Stimulated activated CD4-positive, alpha-beta T cell treated with anti-CD3 and anti-CD28 coated beads, Interleukin-1b, Interleukin-23, amount 100 ng/mL, for 4 hours (primary cell): ENCODE data around the gene YARS1.

Experiments used
- DNase-seq, 2 donors: peaks; one replicate each; pipeline ENCODE4 v3.0.0-alpha.2; 2020; ENCODE audit warnings: low read depth in 2 of 2

Gene YARS1

DNA sequence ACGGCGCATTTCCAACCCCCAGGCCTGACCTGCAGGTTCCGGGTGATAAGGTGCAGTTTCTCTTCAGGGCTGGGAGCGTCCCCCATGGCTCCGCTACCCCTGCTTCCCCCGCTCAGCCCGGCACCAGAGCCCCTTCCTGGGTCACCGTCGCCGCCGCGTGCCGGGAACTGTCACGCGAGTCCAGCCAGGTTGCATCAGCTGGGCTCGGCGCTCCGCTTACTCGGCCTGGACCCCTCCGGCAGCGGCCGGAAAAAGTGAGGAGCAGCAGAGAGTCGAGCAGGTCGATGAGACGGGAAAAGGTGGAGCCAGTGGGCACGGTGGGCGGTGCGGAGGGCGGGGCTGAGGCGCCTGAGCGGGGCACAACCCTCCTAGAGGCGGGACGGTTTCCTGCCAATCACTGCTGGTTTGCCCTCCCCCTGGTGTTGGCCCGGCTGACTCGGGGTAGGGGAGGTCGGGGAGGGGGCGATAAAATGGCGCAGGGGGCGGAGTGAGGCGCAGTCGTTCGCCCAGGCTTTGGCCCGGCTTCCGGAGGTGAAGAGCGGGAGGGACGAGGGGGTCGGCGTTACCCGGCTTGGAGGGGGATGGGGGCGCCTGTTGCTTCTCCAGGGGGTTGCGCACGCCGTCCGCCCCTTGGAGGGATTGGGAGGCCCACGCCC lies at the start of gene YARS1, which contains the start of gene S100PBP:
YARS1 (minus strand) TSS at position 200 of the 656 bp plus-strand sequence; CDS start at position 86, 114 bp downstream.
S100PBP (plus strand) TSS at position 495 of the 656 bp plus-strand sequence. CDS start 8,447 bp downstream, outside the sequence.
- DNase-seq, result peak; percentile 100

DNA sequence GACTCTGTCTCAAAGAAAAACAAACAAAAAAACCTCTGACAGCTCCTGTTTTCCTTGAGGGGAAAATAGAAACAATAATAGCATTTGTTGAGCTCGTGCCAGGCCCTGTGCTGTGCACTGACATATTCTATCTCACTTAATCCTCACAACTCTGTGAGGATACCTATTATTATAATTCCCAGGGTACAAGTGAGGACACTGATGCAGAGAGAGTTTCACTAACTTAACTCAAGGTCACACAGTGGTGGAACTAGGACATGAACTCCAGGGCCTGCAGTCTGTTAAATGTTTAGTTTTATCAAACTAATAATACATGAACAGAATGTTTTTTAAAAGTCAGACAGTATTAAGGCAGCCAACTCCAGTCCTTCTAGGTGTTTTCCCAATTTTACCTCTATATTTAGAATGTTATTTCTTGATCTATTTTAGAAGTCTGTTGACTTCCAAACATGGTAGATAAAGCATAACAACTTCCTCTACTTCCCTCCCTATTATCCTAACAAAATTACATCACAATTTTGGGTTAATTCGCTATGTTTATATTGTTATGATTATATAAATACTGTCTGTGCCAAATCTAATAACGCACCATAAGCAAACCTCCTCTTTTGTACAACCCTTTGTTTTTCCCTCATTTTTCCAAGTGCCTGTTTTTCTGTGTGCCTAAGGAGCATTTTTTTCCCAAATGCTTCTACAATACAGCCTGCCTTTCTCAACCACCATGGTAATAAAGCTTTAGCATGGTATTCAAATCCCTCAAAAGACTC lies 48.7 kb upstream of the YARS1 start:
- no peak for DNase-seq

DNA sequence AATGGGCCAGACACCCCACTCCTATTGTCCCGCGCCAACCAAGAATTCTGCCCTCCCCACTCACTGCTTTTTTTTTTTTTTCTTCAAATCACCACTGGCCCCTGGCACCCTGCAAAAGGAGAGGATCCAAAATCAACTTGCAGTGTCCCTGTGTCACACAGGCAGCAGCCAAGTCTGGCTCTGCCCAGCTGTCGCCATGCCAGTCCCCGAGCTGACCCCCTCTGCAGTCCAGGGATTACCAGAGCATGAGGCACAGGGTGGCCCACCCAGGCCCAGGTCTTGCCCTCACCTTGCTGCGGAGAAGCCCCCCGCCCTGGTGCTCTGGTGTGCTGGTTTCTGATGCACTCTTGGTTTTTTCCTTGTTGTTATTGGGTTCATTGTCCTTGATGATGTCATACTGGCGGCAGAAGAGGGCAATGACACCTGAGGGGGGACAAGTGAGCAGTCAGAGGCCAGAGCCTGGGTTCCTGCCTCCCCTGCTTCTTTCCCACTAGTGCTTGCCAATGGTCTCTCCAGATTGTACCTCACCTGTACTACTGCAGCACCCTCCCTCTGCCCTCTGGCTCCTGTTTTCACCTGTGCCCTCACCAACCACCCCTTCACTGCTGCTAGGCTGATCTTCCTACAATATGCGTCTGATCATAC lies 47.3 kb upstream of the YARS1 start:
- DNase-seq, result no peak

DNA sequence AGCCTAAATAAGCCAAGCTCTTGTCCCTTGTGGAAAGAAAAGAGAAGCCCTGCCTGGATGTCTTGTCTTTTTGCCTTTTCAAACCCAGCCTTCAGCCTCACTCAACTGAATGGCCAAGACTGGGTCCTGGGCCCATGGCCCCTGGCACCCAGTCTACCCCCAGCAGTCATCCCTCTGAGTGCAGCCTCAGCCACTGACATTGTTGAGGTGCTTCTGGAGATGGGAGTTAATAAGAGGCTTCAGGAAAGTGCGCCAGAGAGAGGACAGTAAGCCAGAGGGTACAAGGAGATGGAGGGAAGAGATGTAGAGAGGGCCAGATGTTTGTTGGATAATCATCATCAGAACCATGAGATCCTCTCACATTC lies 46.7 kb upstream of the YARS1 start:
- DNase-seq, result no peak

DNA sequence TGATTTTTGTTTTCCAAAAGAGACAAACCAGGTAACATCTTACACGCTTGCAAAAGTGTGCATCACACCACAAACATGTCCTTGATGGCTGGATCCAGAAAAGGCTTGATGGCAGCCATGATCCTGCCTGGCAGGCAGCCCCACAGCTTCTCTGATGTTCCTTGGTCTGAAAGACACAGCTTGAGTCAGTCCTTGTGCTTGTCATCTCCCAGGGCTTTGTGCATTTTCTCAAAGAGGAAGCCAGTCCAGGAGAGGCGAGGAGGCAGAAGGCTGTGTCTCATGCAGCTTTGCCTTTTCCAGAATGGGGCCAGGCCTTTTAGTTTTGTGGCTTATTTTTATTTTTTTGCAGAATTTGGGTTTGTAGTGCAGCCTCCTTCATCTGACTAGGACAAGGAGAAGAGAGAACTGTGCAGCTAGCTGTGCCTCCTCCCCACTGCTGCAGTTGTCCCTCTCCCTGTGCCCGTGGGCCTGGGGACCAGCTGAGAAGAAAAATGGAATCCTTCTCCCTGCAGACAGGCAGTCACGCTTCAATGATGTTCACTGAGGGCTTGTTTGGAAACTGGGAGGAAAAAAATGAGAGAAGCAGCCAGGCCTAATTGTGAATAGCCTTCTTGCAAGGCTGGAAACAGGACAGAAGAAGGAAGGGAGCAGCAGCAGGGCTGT lies 46.2 kb upstream of the YARS1 start:
- DNase-seq, result no peak

DNA sequence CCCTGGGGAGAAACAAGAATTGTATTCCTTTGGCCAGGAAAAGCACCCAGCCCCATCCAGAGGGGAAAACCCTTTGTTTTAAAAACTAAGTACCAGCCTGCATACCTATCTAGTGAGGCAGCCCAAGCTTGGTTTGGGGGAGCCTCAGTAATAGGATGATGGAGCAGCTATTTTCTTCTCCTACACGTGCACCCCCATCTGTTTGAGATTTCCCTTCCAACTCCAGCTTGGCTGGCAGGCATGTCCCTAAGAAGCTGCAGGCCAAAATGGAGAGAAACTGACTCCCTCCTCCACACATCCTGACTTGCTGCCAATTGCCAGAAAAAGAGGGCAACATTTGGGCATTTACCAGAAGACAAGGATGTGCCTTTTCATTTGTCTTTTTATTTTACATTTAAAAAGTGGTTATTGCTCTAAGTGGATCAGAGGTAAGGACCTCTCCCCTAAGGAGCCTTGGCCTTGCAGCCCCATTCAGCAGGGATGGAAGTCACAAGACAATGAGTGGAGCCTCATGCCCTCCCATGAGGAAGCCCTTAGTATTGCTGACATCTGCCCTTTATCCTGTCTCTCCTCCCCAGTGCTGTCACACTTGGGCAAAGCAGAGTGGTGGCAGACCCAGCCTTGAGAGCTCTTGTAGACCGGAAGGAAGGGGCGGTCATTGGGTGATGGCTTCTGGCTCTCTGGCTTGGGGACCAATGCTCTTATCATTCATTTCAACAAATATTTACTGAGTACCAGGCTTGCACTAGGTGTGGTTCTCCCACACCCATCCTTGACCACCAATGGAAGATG lies 44.9 kb upstream of the YARS1 start:
- no peak for DNase-seq

DNA sequence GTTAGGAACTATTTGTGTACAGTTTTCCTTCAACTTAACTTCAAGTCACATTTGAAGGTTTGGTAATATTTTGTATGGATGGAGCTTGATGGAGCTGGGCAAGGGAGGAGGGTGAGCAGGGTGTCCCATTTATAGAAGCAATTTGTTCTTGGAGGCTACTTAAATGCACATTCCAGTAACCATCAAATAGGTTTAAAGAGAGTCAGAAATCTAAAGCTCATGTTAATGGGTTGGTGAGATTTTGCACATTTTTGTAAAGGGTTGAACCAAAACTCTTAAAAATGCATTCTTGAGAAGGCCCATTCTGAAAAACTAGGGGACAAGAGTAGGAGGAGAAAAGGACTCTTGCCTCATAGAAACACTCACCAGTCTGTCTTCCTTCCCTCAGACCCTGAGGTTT lies 43.4 kb upstream of the YARS1 start:
- no peak for DNase-seq

DNA sequence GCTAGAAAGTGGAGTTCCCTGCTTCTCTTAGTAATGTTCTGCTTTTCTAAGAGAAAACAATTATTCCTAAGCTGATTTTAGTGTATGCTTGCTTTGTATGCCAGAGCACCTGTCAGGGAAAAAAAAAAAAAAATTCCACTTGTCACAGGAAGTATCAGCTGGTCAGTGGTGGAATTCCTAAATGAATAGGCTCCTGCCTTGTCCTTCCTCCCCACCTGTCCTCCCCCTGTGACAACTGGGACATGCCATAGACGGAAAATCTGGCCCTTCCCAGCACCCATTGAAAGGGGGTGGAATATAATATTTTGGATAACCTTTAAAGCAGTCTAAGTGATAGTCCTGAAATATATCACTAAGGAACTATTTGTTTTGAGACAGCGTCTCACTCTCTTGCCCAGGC lies 42.8 kb upstream of the YARS1 start:
- DNase-seq, result no peak

DNA sequence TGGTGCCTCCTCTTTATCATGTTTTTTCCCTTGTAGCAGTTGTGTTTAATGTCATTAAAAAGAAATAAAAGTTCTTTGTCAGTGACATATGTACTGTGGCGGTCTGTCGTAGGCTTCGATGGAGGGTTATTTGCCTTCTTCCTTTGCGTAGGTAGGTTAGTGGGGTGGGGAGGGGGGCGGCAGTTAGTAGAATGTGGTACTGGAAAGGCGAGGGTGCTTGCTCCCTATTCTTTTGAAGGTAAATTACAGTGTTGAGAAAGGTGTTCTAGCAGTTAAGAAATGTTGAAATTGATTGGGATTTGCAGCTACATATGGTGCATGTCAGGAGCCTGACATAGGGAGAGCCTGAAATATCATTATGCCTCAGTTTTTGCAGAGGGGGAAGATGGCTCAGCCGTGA lies 41.6 kb upstream of the YARS1 start:
- no peak for DNase-seq

DNA sequence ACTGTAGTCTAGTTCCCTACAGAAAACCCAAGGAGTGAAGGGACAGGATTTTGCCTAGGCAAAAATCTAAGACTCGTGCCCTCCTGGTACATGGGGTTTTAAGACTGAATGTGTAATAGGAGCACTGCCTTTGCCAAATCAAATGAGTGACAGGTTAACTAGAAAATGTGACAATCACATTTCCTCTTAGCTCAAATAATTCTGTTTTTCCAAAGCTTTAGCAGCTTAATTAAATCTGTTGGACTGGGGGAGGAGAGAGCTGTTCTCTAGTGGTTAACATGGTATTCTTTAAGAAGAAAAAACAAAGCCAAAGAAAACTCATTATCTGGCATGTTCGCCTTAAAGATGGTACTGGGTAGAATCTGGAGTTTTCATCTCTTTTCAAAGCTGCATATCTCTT lies 41.0 kb upstream of the YARS1 start:
- no peak for DNase-seq

DNA sequence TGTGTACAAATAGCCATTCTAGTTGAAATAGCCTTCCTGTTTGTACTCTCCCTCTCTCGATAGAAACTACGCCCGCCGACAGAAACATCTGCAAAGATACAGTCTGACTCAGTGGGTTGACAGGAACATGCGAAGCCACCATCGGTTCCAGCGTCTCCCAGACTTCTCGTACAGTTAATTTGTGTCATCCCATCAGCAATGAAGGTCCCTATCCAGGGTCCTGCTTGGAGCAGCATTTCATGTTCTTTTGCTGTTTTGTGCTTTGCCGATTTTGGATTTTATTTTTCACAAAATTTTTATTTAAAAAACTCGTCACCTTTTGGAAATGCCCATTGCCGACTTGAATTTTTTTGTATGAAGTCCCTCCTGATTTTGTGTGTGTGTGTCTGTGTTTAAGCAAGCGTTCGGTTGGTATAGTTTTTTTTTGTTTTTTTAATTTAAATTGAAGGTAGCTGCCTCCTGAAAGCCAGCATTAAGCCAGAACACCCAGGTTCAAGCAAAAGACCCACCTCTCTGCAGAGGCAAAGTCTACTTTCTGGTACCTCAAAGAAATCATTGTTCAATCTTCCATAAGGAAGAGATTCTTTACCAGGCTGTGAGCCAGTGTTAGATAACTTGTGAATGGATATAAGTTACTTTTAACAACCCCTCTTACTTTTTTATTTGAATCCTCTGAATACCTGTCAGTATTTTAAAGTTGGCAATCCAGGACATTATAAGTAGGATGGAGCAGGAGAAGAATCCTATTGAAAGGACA lies 38.9 kb upstream of the YARS1 start:
- DNase-seq, result no peak

DNA sequence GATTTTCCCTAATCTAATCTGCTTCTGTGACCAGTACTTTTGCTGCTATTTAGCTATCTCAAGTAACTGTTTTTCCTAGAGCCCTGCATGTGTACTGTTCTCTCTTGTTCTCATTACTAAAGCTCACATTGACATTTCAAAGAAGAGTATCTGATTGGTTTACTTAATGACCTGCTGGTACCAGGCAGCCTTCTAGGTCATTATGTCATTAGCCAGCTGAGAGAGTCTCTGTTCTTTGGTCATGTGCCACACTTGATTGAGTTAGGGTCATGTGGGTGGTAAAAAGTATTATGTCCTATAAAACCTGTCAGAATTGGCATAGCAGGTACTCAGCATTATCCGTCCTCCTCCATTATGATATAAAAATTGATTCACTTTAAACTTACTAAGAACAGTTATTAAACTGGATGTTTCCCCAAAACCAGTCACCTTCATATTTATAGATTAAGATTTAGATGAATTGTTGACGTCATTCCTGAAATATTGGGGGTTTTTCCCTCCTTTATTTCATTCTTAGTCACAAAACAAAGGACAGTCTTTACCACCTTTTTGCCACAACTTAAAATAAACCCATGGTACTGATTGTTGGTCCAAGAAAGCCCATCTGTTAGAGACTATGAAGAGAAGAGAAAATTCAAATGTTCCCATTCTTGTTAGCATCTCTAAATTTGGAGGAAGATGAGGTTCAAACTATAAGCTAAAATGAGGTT lies 31.4 kb upstream of the YARS1 start:
- DNase-seq, result no peak

DNA sequence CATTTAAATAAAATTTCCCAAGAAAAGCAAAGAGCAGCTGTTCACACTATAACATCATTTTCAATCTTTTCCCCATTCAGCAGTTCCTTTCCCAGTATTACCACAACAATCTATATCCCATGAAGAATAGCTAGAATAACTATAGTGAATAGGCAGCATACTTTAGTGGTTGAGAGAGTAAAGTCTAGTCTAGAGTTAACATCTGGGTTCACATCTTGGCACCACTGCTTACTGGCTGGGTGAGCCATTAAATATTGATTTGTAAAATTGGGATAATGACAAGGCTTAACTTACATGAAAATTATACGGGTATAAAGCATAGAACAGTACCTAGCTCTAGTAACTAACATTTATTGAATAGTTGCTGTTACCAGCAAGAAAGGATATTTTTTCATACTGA lies 14.7 kb upstream of the YARS1 start:
- DNase-seq, result no peak

DNA sequence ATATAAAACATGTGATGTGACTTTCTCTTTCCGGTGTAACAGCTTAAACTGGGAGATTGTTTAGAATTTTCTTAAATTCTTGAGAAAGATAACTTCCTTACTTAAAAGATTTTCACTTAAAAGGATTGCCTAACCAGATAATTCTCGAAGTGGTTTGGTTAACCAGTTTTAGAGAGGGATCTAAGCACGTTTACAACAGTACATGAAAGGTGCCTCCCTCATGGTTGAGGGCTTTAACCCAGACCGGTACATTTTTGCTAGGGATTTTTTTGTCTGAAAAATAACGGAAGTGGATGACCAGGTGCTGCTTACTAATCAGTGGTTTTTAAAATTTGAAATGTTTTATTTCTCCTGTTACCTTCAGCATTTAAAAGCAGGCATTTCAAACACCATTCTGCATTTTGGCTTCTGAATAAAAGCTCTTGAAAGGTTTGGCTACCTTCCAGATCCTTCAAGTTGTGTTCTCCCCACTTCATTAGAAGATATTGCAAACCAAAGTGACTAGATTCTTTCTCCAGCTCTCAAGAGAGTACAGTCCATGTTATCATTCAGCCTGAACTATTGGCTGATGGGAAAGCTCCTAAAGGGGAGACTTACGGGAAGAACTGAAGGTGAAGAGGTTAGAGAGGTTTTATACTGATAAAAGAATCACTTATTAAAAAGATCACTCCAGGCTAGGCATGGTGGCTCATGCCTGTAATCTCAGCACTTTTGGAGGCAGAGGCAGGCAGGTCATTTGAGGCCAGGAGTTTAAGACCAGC lies 13.1 kb upstream of the YARS1 start:
- DNase-seq, result no peak

DNA sequence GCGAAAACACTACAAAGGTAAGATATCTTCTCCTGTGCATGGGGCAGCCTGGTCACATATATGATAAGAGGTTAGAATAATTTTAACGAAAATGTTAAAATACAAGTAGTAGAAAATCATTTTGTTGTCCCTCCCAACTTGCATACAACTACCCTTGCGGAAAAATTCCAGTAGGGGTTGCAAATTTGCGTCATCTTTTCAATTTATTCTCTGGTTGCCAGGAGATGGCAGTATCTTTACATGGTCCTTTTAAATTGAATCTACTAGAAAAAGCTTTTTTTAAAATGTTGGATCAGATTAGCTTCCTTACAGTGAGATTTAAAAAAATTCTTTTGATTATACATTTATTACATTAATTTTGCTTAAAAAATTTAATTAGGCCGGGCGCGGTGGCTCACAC lies 11.2 kb upstream of the YARS1 start:
- DNase-seq, result no peak

DNA sequence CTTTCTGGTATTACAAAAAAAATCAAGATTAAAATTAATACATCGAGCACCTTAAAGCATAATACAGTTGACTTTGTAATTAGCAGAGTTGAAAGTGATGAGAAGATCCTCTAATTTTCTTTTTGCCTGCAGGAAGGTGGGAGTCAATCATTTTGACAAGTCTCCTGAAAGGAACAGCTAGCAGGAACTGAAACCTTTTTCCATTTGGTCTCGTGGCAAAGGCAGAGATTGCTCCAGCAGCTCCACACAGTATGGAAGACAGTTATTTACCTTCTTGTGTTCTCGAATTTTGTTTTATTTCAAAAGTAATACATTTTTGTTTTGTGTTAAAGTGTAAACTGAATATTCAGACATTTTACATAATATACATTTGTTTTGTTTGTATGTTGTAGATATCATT lies 8.0 kb upstream of the YARS1 start:
- no peak for DNase-seq

DNA sequence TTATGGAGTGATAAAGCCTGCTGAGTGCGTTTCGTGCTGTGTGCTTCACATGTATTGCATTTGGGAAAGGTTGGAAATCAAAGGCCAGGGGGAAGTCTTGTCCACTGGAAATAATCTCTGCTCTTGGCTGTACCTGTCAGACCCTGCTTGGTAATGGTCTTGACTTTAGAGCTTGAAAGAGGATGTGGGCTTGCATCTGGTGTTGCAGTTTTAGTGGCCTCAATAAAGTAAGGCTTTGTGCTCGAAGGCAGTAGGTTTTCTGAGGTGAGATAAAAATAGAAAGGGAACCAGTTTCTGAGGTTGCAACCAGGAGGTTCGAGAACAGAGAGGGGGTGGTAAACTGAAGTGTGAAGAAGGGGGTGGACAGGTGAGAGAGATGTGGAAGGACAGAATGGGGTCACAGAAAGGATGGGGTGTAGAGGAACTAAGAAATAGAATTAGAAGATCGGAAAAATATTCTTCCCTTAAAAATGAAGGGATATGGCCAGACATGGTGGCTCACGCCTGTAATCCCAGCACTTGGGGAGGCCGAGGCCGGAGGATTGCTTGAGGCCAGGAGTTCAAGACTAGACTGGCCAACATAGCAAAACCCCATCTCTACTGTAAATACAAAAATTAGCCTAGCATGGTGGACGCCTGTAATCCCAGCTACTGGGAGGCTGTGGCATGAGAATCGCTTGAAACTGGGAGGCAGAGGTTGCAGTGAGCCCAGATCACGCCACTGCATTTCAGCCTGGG lies 1.8 kb upstream of the YARS1 start:
- no peak for DNase-seq
